ENCODE measurements around the gene TRMT61A. TPM values are rescaled to one million over a fixed set of nuclear protein-coding genes. Genes with fewer than 3 reads are reported as not detected.

Gene TRMT61A
- total and polyA plus RNA-seq, 8 donors: 3.3 to 16.1 (median 7.6) TPM

- Histone ChIP-seq H3K4me3 (peak overlapping the region; percentile 73 to 100 (median 94)), H3K27ac (peak overlapping the region; percentile 68 to 90 (median 78)), H3K36me3 (no peaks in the 10 kb centered on the region), H3K9me3 (no peaks in the 10 kb centered on the region), H3K4me1 (peaks cover 6 to 30% (median 7%) of the 10 kb centered on the region in 3 donors), H3K27me3 (no peaks in the 10 kb centered on the region)
- TF ChIP-seq, protein P1, sequence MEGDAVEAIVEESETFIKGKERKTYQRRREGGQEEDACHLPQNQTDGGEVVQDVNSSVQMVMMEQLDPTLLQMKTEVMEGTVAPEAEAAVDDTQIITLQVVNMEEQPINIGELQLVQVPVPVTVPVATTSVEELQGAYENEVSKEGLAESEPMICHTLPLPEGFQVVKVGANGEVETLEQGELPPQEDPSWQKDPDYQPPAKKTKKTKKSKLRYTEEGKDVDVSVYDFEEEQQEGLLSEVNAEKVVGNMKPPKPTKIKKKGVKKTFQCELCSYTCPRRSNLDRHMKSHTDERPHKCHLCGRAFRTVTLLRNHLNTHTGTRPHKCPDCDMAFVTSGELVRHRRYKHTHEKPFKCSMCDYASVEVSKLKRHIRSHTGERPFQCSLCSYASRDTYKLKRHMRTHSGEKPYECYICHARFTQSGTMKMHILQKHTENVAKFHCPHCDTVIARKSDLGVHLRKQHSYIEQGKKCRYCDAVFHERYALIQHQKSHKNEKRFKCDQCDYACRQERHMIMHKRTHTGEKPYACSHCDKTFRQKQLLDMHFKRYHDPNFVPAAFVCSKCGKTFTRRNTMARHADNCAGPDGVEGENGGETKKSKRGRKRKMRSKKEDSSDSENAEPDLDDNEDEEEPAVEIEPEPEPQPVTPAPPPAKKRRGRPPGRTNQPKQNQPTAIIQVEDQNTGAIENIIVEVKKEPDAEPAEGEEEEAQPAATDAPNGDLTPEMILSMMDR (IDR thresholded peaks at IDR 0.05): no peak
- intact Hi-C loops (cut with DNase I): no loop called here
- ATAC-seq (no peak), DNase-seq (peak in 2 of 6 donors; percentile 44 to 72), FAIRE-seq (no peak)
- WGBS, 2 donors: 40 to 48% methylated on average over 38 to 42 of the region's 42 CpGs
Observed at GRCh38 chr14:103529383-103530365, 678 bp downstream of the TRMT61A start.

GRCh38 chr14:103530390-103530789, 1.4 kb downstream of the TRMT61A start:
- 50 to 55% methylated on average over 7 of the region's 7 CpGs for WGBS, 2 donors
- FAIRE-seq (no peak), DNase-seq (peak in 2 of 6 donors; percentile 40 to 49), ATAC-seq (no peak)
- H3K27me3 ChIP-seq: no peaks in the 10 kb centered on the region
- no peaks in the 10 kb centered on the region for H3K36me3 ChIP-seq
- H3K9me3 ChIP-seq: no peaks in the 10 kb centered on the region
- H3K27ac ChIP-seq: no peak overlapping the region
- intact Hi-C loops (cut with DNase I): no loop called here
- peak overlapping the region in 1 of 4 donors; percentile 100 for H3K4me3 ChIP-seq
- H3K4me1 ChIP-seq: peaks cover 0 to 25% (median 6%) of the 10 kb centered on the region in 3 donors
- TF ChIP-seq, protein P1 (IDR thresholded peaks at IDR 0.05): no peak

DNA sequence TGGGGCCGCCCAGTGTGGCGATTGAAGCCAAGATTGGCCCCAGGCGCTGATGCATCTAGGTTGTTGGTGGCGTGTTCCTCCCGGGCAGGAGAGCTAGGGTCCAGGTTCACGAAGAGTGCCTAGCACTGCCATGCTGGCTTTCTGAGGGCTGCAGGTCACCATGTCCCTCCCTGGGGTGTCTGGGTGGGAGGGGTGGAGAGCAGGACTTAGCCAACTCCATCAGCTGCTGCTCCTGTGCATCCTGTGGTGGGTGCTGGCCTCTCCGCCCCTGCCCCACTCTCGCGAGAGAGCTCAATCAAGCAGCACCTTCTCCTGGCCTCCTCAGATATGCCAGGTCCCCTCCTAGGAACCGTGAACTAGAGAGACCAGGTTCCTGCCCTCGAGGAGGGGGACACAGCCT, 1.8 kb downstream of the TRMT61A start:
- DNase-seq (peak in 1 of 6 donors; percentile 50), ATAC-seq (no peak), FAIRE-seq (no peak)
- peaks cover 0 to 21% (median 6%) of the 10 kb centered on the region in 3 donors for H3K4me1 ChIP-seq
- no peaks in the 10 kb centered on the region for H3K36me3 ChIP-seq
- no peaks in the 10 kb centered on the region for H3K9me3 ChIP-seq
- H3K27me3 ChIP-seq: no peaks in the 10 kb centered on the region
- intact Hi-C loops (cut with DNase I): no loop called here
- WGBS, 2 donors: 81 to 85% methylated on average over 11 of the region's 11 CpGs
- no peak overlapping the region for H3K4me3 ChIP-seq
- TF ChIP-seq, protein P1 (IDR thresholded peaks at IDR 0.05): no peak
- no peak overlapping the region for H3K27ac ChIP-seq

DNA sequence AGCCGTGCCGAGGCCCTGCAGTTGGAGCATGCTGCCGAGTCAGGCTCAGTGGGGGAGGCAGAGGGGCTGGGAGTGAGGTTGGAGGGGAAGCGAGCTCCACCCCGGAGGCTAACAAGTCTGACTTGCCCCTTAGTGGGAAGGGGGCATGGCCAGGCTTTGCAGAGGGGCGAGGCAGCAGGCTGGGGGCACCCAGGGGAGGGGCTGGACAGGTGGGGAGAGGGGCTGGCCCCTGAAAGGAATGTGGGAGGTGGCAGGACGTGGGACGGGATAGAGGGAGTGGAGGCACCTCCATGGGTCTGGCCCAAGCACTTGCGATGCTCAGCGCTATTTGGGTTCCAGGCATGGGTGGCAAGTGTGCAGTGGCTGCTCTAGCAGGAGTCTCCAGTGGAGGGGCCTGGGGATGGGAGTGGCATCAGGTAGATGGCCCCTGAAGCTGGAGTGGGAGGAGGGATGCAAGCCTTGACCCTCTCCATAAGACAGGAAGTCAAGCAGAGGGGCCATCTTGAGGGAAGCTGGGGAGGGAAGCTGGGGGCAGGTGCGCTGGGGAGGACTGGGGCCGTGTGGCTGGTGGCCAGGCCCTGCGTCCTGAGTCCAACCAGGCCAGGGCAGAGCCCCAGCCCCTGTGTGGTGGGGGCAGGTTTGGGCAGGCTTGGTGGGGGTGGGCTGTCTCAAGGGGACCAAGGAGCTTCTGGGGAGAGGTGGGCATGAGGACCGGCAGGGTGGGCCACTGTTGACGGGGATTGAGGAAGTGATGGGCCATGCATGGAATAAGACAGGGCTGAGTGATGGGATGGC, 2.6 kb downstream of the TRMT61A start:
- Histone ChIP-seq H3K4me3 (no peak overlapping the region), H3K4me1 (peaks cover 0 to 18% (median 6%) of the 10 kb centered on the region in 3 donors), H3K27ac (no peak overlapping the region), H3K9me3 (no peaks in the 10 kb centered on the region), H3K27me3 (no peaks in the 10 kb centered on the region), H3K36me3 (no peaks in the 10 kb centered on the region)
- no peak for ATAC-seq
- TF ChIP-seq, protein P1 (IDR thresholded peaks at IDR 0.05): no peak
- intact Hi-C loops (cut with DNase I): no loop called here
- 88 to 93% methylated on average over 15 of the region's 15 CpGs for WGBS, 2 donors
- FAIRE-seq: no peak
- DNase-seq: peak in 2 of 6 donors; percentile 34 to 68

All from pancreas (tissue), 10 donors.